GM12801 (cell line): ENCODE results near the gene GMCL2.

Source experiments
- CTCF ChIP-seq: IDR thresholded peaks from one replicate; pipeline ENCODE4 v1.5.1; 2011; ENCODE audit warnings: control low read depth; ENCODE audit not compliant: insufficient read length; ENCODE audit errors: extremely low read depth

GMCL2 gene

DNA sequence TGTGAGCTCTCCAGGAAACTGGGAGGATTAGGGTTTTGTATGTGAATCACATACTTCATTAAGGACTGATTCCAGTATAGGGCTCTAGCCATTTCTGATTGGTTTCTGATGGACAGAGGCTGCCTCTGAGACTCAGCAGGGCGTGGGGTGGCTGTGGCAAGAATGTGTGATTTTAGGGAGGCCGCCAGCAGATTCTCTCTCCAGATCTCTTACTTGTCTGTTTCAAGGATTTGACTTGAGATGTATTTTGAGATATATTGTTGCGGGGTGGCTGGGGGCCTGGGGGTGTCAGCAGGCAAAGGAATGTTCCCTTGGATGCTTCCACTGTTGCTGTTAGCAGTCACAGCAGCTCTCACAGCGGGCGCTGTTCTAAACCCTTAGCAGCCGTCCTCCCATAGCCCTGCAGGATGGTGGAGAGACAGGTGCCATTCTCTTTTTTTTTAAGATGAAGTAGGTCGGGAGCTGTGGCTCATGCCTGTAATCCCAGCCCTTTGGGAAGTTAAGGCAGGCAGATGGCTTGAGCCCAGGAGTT lies 9.2 kb upstream of the GMCL2 start:
- no peak for TF ChIP-seq CTCF

- no peak for TF ChIP-seq CTCF
These were observed 6.9 kb upstream of the GMCL2 start for GRCh38 chr5:178194026-178194425.

GRCh38 chr5:178193251-178193809 lies 6.2 kb upstream of the GMCL2 start:
- no peak for TF ChIP-seq CTCF

GRCh38 chr5:178192787-178193186 lies 5.6 kb upstream of the GMCL2 start:
- TF ChIP-seq CTCF = no peak

DNA sequence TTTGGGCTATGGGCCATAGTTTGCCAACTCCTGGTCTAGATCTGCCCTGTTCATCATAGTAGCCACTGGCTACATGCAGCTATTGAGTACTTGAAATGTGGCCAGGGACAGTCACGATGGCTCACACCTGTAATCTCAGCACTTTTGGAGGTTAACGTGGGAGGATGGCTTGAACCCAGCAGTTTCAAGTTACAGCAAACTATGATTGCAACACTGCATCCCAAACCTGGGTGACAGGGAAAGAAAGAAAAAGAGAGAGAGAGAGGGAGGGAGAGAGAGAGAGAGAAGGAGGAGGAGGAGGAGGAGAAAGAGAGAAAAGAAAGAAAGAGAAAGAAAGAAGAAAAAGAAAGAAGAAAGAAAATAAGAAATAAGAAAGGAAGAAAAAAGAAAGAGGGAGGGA lies 5.1 kb upstream of the GMCL2 start:
- TF ChIP-seq CTCF = no peak

DNA sequence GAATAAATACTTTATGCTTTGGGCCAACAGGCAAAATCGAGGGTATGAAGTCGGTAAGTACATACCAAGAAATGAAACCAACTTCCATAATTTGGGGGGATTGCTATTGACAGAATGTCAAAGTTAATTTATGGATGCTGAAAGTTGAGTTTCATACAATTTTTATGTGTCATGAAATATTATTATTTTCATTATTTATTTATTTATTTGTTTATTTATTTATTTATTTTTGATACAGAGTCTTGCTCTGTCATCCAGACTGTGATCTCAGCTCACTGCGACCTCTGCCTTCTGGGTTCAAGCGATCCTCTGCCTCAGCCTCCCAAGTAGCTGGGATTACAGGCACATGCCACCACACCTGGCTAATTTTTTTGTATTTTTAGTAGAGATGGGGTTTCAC lies 4.5 kb upstream of the GMCL2 start:
- TF ChIP-seq CTCF = no peak

GRCh38 chr5:178189433-178189832 lies 2.3 kb upstream of the GMCL2 start:
- TF ChIP-seq CTCF = no peak
